GM06990 (cell line): Measurements from ENCODE around the gene MEIKIN.
"Not testable (repeated sequence)": the region's sequence is repeated elsewhere in the genome, so short reads cannot be mapped to it uniquely, and the experiment has no call there.

ENCODE experiments used
- DNase-seq: peaks from one replicate; pipeline ENCODE4 v3.0.0-alpha.2; 2011; ENCODE audit not compliant: insufficient read length; ENCODE audit errors: extremely low read depth
- H3K27me3 ChIP-seq: replicated peaks from 2 replicates; pipeline ENCODE4 v1.6.0; 2011; ENCODE audit warnings: low read length; ENCODE audit not compliant: control insufficient read depth, insufficient read depth
- H3K36me3 ChIP-seq: 2 replicates; pipeline ENCODE4 v1.5.1; 2011; ENCODE audit warnings: low read length; ENCODE audit not compliant: control insufficient read depth, insufficient read depth
- H3K4me3 ChIP-seq: replicated peaks from 2 replicates; pipeline ENCODE4 v1.5.1; 2011; ENCODE audit warnings: low read depth, mild to moderate bottlenecking, control low read depth, low read length
- CTCF ChIP-seq: IDR thresholded peaks from 2 replicates; pipeline ENCODE4 v1.5.1; 2011; ENCODE audit warnings: low read length, control low read depth, mild to moderate bottlenecking, inconsistent platforms; ENCODE audit not compliant: insufficient read depth, poor library complexity, severe bottlenecking

MEIKIN gene

GRCh38 chr5:131928957-131929356, 16.5 kb downstream of the MEIKIN start:
- Histone ChIP-seq H3K36me3 (no peaks in the 10 kb centered on the region), H3K27me3 (no peaks in the 10 kb centered on the region), H3K4me3 (no peak overlapping the region)
- no peak for DNase-seq
- TF ChIP-seq CTCF, result no peak

DNA sequence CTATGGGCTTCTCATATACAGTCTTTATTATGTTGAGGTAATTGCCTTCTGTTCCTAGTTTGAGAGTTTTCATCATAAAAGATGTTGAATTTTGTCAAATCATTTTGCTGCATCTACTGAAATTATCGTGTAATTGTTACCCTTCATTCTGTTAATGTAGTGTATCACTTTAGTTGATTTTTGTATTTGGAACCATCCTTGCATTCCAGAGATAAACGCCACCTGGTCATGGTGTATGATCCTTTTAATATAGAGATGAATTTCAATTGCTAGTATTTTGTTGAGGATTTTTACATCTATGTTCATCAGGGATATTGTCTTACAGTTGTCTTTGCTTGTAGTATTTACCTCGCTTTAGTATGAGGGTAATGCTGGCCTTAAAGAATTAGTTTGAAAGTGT, 19.3 kb downstream of the MEIKIN start:
- Histone ChIP-seq H3K27me3 (no peaks in the 10 kb centered on the region), H3K36me3 (no peaks in the 10 kb centered on the region), H3K4me3 (no peak overlapping the region)
- no peak for DNase-seq
- TF ChIP-seq CTCF, result no peak

GRCh38 chr5:131916481-131916880, 29.0 kb downstream of the MEIKIN start:
- H3K36me3 ChIP-seq, result no peaks in the 10 kb centered on the region
- no peak for TF ChIP-seq CTCF
- no peak for DNase-seq
- no peaks in the 10 kb centered on the region for H3K27me3 ChIP-seq
- no peak overlapping the region for H3K4me3 ChIP-seq

- no peaks in the 10 kb centered on the region for H3K27me3 ChIP-seq
- no peaks in the 10 kb centered on the region for H3K36me3 ChIP-seq
- no peak for DNase-seq
- H3K4me3 ChIP-seq, result no peak overlapping the region
- TF ChIP-seq CTCF, result no peak
Measured at GRCh38 chr5:131914472-131914871, 31.0 kb downstream of the MEIKIN start.

GRCh38 chr5:131913603-131914002, 31.9 kb downstream of the MEIKIN start:
- TF ChIP-seq CTCF, result no peak
- Histone ChIP-seq H3K36me3 (no peaks in the 10 kb centered on the region), H3K27me3 (no peaks in the 10 kb centered on the region), H3K4me3 (no peak overlapping the region)
- no peak for DNase-seq

DNA sequence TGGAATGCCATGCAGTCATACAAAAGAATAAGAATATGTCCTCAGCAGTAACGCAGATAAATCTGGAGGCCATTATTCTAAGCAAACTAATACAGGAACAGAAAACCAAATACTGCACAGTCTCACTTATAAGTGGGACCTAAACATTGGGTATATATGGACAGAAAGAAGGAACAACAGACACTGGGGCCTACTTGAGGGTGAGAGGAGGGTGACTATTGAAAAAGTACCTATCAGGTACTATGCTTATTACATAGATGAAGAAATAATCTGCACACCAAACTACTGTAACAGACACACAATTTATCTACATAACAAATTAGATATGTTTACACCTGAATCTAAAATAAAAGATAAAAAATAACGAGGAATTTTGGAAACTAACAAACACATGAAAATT, 38.8 kb downstream of the MEIKIN start:
- Histone ChIP-seq H3K27me3 (no peaks in the 10 kb centered on the region), H3K36me3 (no peaks in the 10 kb centered on the region), H3K4me3 (no peak overlapping the region)
- no peak for DNase-seq
- TF ChIP-seq CTCF, result no peak

GRCh38 chr5:131902266-131902665, 43.2 kb downstream of the MEIKIN start:
- not testable (repeated sequence) for H3K4me3 ChIP-seq, H3K27me3 ChIP-seq, H3K36me3 ChIP-seq, DNase-seq
